Panc1 (cell line): ENCODE measurements around the gene NFKB2. TPM values are rescaled to one million over a fixed set of nuclear protein-coding genes. Genes with fewer than 3 reads are reported as not detected.
A peak's percentile ranks its signal among the peaks of the same experiment; 100 is the strongest.

Experiments used
- ATAC-seq: fragments of 200-7000 bp; cut with Tn5 transposase; 2 replicates; pipeline ENCODE4 v1.9.1; 2020; ENCODE audit warnings: mild to moderate bottlenecking, moderate library complexity
- Bru-seq: library from RNA; stranded (reverse); fragments of 400-500 nt; gene quantifications from one replicate; lab custom pipeline; 2021; lab: Mats Ljungman, UMichigan
- BruChase-seq, 2 experiments: library from RNA; stranded (reverse); fragments of 400-500 nt; gene quantifications; one replicate each; lab custom pipeline; 2021; lab: Mats Ljungman, UMichigan
- BruUV-seq: library from RNA; stranded (reverse); fragments of 400-500 nt; replicated peaks from 2 replicates; lab custom pipeline; 2021; lab: Mats Ljungman, UMichigan
- CTCF ChIA-PET: fragments of 300-600 bp; sonication (Branson Sonifier 250); formaldehyde crosslinking; loops from one replicate; lab custom pipeline; 2022; ENCODE audit warnings: antibody characterized with exemption; lab: Charles Lee
- POLR2A ChIA-PET: fragments of 300-600 bp; sonication (Branson Sonifier 250); formaldehyde crosslinking; loops from one replicate; lab custom pipeline; 2022; ENCODE audit warnings: antibody characterized with exemption; lab: Charles Lee
- DNase-seq: peaks from one replicate; pipeline ENCODE4 v3.0.0-alpha.2; 2010; ENCODE audit warnings: low read depth, low spot score
- H3K27ac ChIP-seq: 2 replicates; pipeline ENCODE4 v1.5.1; 2011; ENCODE audit warnings: mild to moderate bottlenecking, low read length, inconsistent platforms
- H3K27me3 ChIP-seq: fragments of 200-500 bp; sonication (Bioruptor generic); 2 replicates; pipeline ENCODE4 v1.6.0; 2014; ENCODE audit warnings: low read length, inconsistent platforms; ENCODE audit not compliant: control insufficient read depth, insufficient read depth
- H3K36me3 ChIP-seq: fragments of 200-500 bp; sonication (Bioruptor generic); 2 replicates; pipeline ENCODE4 v1.5.1; 2014; ENCODE audit warnings: inconsistent platforms, mild to moderate bottlenecking, low read length, moderate library complexity; ENCODE audit not compliant: control insufficient read depth, insufficient read depth
- H3K4me1 ChIP-seq: 2 replicates; pipeline ENCODE4 v1.5.1; 2011; ENCODE audit warnings: inconsistent platforms, mild to moderate bottlenecking, low read length, moderate library complexity; ENCODE audit not compliant: control insufficient read depth, insufficient read depth
- H3K4me3 ChIP-seq, 2 experiments: 2 replicates each; pipeline ENCODE4 v1.5.1; 2011 to 2012; ENCODE audit warnings: low read depth in 2 of 2, low read length in 2 of 2, mild to moderate bottlenecking in 2 of 2, inconsistent platforms in 1 of 2, moderate library complexity in 1 of 2
- H3K9me3 ChIP-seq: fragments of 200-500 bp; sonication (Bioruptor generic); 2 replicates; pipeline ENCODE4 v1.5.1; 2014; ENCODE audit warnings: low read depth, mild to moderate bottlenecking, inconsistent platforms, low read length, moderate library complexity; ENCODE audit not compliant: control insufficient read depth, insufficient read depth
- POLR2AphosphoS5 ChIP-seq: IDR thresholded peaks from 2 replicates; pipeline ENCODE4 v1.6.1; 2012; ENCODE audit warnings: mild to moderate bottlenecking, low read depth, low read length, moderate library complexity
- SIN3A ChIP-seq: IDR thresholded peaks from 2 replicates; pipeline ENCODE4 v1.6.1; 2012; ENCODE audit warnings: low read depth, mild to moderate bottlenecking, low read length, moderate library complexity, borderline replicate concordance; ENCODE audit not compliant: insufficient read depth
- TCF7L2 ChIP-seq: IDR thresholded peaks from 2 replicates; pipeline ENCODE4 v1.6.1; 2011; ENCODE audit warnings: mild to moderate bottlenecking, low read depth, low read length, inconsistent platforms
- in situ Hi-C: cut with HindIII; loops from 2 replicates; pipeline ENCODE4 v1.10.0; 2016; ENCODE audit warnings: low sequenced_read_pairs, low pct_unique_long_range_greater_than_20kb
- intact Hi-C: fragments of 100-400 bp; cut with micrococcal nuclease; formaldehyde crosslinking; loops from one replicate; pipeline ENCODE4 v1.10.0; 2022; ENCODE audit not compliant: unreplicated experiment
- long read RNA-seq: library from polyadenylated mRNA; unstranded; transcript quantifications from one replicate; pipeline ENCODE4 v2.0.0, GENCODE V29; 2021; ENCODE audit not compliant: unreplicated experiment
- polyA plus RNA-seq: library from polyadenylated mRNA; unstranded; fragments of >200 nt; gene quantifications from one replicate; pipeline ENCODE4 v1.2.1, GENCODE V29; 2012; ENCODE audit warnings: missing spikeins; ENCODE audit not compliant: insufficient read length
- total RNA-seq: library from RNA; stranded (reverse); gene quantifications from one replicate; pipeline ENCODE4 v1.2.1, GENCODE V29; 2021; ENCODE audit not compliant: unreplicated experiment
- TF ChIP-seq, protein P1 (sequence below), 2 experiments: IDR thresholded peaks; 2 replicates each; pipeline ENCODE4 v1.6.1; 2011 to 2012; ENCODE audit warnings: low read depth in 2 of 2, control low read depth in 1 of 2, low read length in 1 of 2, mild to moderate bottlenecking in 1 of 2, moderate library complexity in 1 of 2; ENCODE audit not compliant: insufficient read depth in 1 of 2
- TF ChIP-seq, protein P2 (sequence below): fragments of 450-650 bp; IDR thresholded peaks from 2 replicates; pipeline ENCODE4 v1.5.1; 2017; ENCODE audit warnings: mild to moderate bottlenecking

Gene NFKB2
- 105 TPM for total RNA-seq
- 119 TPM for polyA plus RNA-seq
- percentile 80 among the genes with signal in this experiment for Bru-seq, nascent RNA
- percentile 89 among the genes with signal in this experiment for BruChase-seq, experiment 1, labeled RNA remaining after a 2-hour chase
- BruChase-seq, experiment 2, labeled RNA remaining after a 6-hour chase = percentile 94 among the genes with signal in this experiment
- long read RNA-seq, transcript NFKB2-204 (23 exons, 3,416 nt) = major isoform, 17 of 137 reads
- long read RNA-seq, partial matches to known transcripts = 83 of 137 reads
- long read RNA-seq, other reads (novel, unspliced or antisense) = 35 of 137 reads

DNA sequence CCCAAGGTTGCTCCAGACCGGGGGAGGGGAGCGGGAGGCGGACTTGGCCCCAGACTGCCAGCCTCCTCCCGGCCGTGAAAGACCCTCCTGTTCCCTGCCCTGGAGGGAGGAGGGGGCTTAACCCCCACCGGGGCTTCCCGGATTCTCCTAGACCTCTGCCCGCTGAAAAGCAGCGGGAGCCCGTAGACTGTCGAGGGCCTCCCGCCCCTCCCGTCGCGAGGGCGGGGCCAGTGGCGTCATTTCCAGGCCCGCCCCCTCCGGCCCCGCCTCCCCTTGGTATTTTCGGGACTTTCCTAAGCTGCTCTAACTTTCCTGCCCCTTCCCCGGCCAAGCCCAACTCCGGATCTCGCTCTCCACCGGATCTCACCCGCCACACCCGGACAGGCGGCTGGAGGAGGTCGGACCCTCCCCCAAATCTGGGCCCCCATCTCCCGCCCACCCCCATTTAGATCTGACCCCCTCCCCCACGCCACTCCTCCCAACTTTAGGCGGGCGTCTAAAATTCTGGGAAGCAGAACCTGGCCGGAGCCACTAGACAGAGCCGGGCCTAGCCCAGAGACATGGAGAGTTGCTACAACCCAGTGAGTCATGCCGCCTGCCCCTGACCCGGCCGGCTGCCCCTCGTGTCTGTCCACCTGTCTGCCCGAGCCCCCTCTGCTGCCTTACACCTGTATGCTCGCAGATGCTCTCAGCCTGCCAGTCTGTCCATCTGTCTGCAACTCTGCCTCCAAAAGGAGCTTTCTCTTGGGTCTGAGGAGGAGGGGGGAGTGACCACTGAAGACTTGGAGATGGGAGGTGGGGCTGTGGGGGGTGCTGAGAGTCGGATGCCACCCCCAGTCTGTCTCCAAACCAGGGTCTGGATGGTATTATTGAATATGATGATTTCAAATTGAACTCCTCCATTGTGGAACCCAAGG lies at the start of gene NFKB2:
Gene NFKB2, plus strand, starts transcription at position 306 of the 917 bp plus-strand sequence. Its CDS starts 255 bp downstream, at position 561.
- Histone ChIP-seq H3K27ac (peak within 1 kb of the TSS; percentile 80), H3K27me3 (no peaks in the 10 kb centered on the region; the same call in 1 of the 2 replicates), H3K36me3 (peaks cover 2% of the 10 kb centered on the region; the same call in 1 of the 2 replicates), H3K4me3 (peak within 1 kb of the TSS; percentile 67 to 89), H3K9me3 (no peaks in the 10 kb centered on the region), H3K4me1 (peaks cover 31% of the 10 kb centered on the region)
- POLR2A ChIA-PET = interaction anchor here (0.5 to 0.7 kb wide), 6 partner anchors 24 to 1652 kb away, joined by 4 to 13 read pairs (median 8); partner anchors contain the start of gene GBF1
- CTCF ChIA-PET = interaction anchor here (0.6 to 0.8 kb wide), 4 partner anchors 12 to 287 kb away, joined by 3 to 7 read pairs (median 4); no protein-coding TSS in a partner anchor
- in situ Hi-C loops = no loop called here
- TF ChIP-seq, protein P1, sequence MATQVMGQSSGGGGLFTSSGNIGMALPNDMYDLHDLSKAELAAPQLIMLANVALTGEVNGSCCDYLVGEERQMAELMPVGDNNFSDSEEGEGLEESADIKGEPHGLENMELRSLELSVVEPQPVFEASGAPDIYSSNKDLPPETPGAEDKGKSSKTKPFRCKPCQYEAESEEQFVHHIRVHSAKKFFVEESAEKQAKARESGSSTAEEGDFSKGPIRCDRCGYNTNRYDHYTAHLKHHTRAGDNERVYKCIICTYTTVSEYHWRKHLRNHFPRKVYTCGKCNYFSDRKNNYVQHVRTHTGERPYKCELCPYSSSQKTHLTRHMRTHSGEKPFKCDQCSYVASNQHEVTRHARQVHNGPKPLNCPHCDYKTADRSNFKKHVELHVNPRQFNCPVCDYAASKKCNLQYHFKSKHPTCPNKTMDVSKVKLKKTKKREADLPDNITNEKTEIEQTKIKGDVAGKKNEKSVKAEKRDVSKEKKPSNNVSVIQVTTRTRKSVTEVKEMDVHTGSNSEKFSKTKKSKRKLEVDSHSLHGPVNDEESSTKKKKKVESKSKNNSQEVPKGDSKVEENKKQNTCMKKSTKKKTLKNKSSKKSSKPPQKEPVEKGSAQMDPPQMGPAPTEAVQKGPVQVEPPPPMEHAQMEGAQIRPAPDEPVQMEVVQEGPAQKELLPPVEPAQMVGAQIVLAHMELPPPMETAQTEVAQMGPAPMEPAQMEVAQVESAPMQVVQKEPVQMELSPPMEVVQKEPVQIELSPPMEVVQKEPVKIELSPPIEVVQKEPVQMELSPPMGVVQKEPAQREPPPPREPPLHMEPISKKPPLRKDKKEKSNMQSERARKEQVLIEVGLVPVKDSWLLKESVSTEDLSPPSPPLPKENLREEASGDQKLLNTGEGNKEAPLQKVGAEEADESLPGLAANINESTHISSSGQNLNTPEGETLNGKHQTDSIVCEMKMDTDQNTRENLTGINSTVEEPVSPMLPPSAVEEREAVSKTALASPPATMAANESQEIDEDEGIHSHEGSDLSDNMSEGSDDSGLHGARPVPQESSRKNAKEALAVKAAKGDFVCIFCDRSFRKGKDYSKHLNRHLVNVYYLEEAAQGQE (IDR thresholded peaks at IDR 0.05; ENCODE audit: insufficient read depth in 1 of 2, low read depth in 2 of 2, low read length in 1 of 2) = no peak
- TF ChIP-seq, protein P2, sequence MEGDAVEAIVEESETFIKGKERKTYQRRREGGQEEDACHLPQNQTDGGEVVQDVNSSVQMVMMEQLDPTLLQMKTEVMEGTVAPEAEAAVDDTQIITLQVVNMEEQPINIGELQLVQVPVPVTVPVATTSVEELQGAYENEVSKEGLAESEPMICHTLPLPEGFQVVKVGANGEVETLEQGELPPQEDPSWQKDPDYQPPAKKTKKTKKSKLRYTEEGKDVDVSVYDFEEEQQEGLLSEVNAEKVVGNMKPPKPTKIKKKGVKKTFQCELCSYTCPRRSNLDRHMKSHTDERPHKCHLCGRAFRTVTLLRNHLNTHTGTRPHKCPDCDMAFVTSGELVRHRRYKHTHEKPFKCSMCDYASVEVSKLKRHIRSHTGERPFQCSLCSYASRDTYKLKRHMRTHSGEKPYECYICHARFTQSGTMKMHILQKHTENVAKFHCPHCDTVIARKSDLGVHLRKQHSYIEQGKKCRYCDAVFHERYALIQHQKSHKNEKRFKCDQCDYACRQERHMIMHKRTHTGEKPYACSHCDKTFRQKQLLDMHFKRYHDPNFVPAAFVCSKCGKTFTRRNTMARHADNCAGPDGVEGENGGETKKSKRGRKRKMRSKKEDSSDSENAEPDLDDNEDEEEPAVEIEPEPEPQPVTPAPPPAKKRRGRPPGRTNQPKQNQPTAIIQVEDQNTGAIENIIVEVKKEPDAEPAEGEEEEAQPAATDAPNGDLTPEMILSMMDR = no peak
- TF ChIP-seq TCF7L2 (no peak), POLR2AphosphoS5 (no peak), SIN3A (no peak)
- intact Hi-C loops = no loop called here
- DNase-seq (no peak), ATAC-seq (peak; percentile 65)
- no TSS peak for BruUV-seq

DNA sequence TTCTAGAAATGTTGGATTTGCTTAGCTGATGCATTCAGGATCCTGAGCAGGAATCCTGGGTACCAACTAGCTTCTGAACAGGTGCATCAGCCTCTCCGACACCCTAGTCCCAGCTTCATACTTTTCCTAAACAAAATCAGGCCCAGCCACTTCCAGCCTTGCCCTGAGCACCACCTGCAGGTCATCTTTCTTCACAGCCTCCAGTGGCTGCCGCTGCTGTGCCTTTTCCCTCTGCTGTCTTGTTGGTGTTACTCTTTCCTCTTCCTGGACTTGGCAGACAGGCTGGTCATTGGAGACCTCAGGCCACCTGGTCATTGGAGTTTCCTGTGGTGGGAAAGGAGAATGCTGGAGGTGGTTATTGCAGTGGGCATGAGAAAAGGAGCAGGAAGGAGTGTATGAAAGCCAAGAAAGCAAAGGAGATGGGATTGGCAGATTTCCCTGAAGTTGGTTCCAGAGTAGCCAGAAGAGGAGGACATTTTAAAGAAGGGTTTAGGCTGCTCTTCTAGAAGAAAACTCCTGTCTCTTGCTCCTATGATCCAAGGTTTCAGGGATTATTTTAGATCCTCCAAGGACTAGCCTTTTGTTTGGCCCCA lies 48.2 kb upstream of the NFKB2 start:
- CTCF ChIA-PET = interaction anchor here (0.6 to 3.7 kb wide), 5 partner anchors 68 to 178 kb away, joined by 3 to 53 read pairs (median 7); partner anchors contain the start of gene GBF1
- H3K9me3 ChIP-seq = no peaks in the 10 kb centered on the region
- POLR2A ChIA-PET = interaction anchor here (0.6 kb wide), 1 partner anchor 117 kb away, joined by 4 read pairs; no protein-coding TSS in a partner anchor
- TF ChIP-seq, protein P1 (IDR thresholded peaks at IDR 0.05; ENCODE audit: insufficient read depth in 1 of 2, low read depth in 2 of 2, low read length in 1 of 2) = no peak
- TF ChIP-seq SIN3A (no peak), TCF7L2 (no peak), POLR2AphosphoS5 (no peak)
- TF ChIP-seq, protein P2 = peak; percentile 87
- no peaks in the 10 kb centered on the region for H3K27me3 ChIP-seq
- no TSS peak for BruUV-seq
- no peak overlapping the region for H3K27ac ChIP-seq
- no peak for DNase-seq
- H3K4me3 ChIP-seq = no peak overlapping the region
- intact Hi-C loops (loop anchor here (10.0 kb wide), 1 partner anchor 183 kb away; no protein-coding TSS in a partner anchor), in situ Hi-C loops (no loop called here)
- H3K36me3 ChIP-seq = no peaks in the 10 kb centered on the region
- ATAC-seq = peak; percentile 80
- H3K4me1 ChIP-seq = no peaks in the 10 kb centered on the region
